GM21381 (cell line): ENCODE measurements around the gene SMIM28.
"Not testable (repeated sequence)": the region's sequence is repeated elsewhere in the genome, so short reads cannot be mapped to it uniquely, and the experiment has no call there.

Experiments
- ATAC-seq: cut with Tn5 transposase; IDR thresholded peaks from one replicate; pipeline ENCODE4 v1.9.1; 2021; ENCODE audit warnings: mild to moderate bottlenecking, moderate library complexity; ENCODE audit not compliant: unreplicated experiment

Gene SMIM28

DNA sequence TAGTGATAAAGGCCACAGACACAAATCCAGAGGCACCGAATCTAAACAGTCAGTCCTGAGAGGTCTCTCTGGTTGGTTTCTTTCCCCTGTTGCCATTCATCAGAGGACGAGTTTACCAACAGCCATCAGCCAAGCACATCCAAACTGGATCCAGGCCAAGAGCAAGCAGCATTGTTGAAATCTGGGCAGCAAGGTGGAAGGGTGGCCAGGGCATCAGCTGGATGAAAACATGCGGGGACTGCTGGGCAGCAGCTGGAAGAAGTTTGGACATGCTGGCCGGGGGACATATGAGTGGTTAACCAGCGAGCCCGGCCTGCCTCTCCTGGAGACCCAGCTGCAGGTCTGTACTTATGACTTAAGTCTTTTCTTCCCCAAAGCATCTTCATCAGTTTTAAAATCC is at the start of gene SMIM28:
Gene SMIM28, plus strand, starts transcription at position 62 of the 400 bp plus-strand sequence. Its CDS starts 168 bp downstream, at position 230.
- no peak for ATAC-seq

DNA sequence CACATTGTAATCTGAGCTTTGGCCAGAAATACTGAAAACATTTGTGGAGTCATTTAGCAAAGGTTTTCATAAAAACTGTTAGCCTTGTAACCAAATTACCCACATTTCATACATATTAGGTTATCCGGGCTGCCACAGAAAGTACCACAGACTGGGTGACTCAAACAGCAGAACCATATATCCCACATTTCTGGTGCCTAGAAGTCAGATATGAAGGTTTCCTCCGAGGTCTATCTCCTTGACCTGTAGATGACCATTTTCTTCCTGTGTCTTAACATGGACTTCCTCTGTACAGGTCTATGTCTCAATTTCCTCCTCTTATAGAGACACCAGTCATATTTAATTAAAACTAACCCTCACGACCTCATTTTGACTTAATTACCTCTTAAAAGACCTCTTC is 49.5 kb upstream of the SMIM28 start:
- ATAC-seq, result no peak

DNA sequence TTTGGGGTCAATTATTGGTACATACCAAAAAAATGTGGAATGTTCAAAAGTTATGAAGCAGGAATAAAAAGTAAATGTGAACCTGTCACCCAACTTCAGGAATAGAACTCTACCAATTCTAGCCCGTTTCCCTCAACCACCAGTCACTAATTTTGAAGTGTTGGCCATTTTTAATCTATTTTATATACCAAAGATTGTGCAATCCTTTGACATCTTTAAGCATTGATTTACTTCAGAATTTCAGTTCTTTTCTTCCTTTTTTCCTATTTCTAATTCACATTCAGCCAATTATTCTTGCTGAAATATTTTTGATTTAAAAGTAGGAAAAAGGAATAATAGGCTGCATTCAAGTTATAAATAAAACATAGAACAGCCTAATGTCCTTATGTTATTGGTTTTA is 46.9 kb upstream of the SMIM28 start:
- ATAC-seq, result no peak

DNA sequence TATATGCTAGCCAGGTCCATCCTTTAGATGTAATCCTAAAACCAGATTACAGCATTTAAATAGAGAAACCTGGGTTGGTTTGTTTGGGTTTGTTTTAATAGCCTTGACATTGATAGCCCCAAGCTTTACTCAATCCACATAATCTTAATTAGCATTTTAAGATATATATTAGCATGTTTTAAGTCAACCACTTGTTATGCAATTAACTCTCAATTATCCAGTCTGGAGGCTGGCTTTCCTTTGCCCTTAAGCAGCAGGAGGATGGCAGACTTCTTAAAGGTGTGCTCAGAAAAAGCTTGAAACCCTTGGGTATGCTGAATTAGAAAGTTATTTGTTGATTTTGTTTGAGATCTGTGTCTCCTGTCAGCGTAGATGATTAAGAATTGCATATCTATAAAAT is 46.3 kb upstream of the SMIM28 start:
- ATAC-seq, result no peak

DNA sequence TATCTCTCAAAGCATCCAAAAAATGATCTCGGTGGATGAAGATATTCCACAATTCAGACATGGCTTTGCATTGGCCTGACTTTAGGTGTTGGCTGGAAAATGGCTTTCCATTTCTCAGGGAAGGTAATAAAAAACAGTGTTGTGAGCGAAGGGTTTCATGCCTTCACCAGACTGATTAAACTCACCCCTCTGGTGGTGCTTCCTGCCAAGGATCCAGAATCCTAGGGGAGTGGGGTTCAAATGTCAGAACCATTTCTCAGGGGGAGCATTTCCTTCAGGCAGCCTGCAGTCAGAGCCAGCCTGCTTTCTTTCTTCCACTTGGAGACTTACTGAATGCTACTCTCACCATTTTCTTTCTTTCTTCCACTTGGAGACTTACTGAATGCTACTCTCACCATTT is 45.7 kb upstream of the SMIM28 start:
- ATAC-seq, result no peak

DNA sequence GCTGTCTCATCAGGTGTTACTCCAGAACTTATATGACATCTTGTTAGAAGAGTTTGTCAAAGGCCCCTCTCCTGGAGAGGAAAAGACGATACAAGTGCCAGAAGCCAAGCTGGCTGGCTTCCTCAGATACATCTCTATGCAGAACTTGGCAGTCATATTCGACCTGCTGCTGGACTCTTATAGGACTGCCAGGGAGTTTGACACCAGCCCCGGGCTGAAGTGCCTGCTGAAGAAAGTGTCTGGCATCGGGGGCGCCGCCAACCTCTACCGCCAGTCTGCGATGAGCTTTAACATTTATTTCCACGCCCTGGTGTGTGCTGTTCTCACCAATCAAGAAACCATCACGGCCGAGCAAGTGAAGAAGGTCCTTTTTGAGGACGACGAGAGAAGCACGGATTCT is 43.7 kb upstream of the SMIM28 start:
- ATAC-seq, result no peak

DNA sequence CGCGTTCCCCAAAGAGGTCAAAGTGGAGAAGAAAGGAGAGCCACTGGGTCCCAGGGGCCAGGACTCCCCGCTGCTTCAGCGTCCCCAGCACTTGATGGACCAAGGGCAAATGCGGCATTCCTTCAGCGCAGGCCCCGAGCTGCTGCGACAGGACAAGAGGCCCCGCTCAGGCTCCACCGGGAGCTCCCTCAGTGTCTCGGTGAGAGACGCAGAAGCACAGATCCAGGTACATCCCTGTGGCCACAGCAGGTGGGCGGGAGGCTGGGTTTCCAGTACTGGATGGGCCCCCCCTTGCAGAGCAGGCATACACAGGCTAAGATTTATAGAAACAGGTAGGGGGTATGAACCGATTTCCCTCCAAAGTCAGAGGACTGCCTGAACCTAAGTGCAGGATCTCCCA is 42.7 kb upstream of the SMIM28 start:
- no peak for ATAC-seq

DNA sequence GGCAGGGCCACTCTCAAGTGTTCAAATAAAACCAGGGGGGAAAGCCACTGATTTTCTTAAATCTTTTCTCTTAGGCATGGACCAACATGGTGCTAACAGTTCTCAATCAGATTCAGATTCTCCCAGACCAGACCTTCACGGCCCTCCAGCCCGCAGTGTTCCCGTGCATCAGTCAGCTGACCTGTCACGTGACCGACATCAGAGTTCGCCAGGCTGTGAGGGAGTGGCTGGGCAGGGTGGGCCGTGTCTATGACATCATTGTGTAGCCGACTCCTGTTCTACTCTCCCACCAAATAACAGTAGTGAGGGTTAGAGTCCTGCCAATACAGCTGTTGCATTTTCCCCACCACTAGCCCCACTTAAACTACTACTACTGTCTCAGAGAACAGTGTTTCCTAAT is 41.5 kb upstream of the SMIM28 start:
- ATAC-seq, result no peak

DNA sequence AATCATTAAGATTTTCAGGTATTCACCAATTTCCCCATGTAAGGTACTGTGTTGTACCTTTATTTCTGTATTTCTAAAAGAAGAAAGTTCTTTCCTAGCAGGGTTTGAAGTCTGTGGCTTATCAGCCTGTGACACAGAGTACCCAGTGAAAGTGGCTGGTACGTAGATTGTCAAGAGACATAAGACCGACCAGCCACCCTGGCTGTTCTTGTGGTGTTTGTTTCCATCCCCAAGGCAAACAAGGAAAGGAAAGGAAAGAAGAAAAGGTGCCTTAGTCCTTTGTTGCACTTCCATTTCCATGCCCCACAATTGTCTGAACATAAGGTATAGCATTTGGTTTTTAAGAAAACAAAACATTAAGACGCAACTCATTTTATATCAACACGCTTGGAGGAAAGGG is 40.6 kb upstream of the SMIM28 start:
- no peak for ATAC-seq

DNA sequence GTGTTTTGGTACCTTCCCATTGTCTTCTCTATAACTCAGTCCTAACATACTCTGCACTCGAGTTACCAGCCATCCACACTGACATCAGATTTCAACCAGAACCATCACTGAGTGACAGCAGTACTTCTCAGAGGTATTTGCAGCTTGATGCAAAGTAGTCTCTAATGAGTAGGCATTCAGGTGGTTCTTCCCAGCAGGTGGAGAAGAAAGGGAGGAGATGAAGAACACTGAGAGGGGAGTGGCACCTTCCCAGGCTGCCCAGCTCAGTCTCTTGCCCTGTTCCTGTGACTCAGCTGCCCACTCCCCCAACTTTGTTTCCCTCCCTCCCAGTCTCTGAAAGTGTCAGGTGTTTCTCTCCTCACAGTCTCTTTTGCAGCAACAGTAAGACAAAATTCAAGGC is 38.7 kb upstream of the SMIM28 start:
- no peak for ATAC-seq

DNA sequence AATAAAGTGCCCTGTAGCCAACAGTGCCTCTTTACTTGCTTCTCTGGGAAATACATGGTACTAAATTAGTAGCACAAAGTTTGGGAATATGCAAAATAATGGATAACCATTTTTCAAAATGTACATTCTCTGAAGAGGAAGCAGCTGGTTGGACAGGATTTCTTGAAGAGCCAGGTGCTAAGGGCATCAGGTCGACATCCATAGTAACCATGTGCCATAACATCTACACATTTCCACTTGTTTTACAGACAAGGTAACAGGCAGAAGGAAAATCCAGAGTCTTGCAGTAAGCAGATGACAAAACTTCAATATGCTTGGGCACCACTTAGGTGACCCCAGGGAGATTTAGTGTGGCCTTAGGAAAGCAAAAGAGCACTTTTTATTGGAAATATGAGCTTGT is 36.5 kb upstream of the SMIM28 start:
- ATAC-seq, result no peak

DNA sequence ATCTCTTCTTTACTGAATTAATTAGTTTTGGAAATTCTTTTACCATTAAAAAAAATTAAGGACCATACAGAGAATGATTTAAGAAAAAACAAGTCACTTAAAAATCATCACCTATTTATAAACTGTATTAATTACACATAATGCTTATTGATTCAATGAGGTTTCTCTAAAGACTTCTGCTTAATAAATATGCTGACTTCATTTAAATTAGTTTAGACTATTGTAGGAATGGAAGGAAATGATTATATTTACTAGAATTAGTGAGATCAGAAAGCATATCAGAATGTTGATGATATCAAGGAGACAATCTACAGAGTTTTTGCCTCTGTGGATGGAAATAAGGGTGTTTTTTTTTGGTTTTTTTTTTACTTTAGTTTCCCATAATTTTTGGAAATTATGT is 34.6 kb upstream of the SMIM28 start:
- no peak for ATAC-seq

DNA sequence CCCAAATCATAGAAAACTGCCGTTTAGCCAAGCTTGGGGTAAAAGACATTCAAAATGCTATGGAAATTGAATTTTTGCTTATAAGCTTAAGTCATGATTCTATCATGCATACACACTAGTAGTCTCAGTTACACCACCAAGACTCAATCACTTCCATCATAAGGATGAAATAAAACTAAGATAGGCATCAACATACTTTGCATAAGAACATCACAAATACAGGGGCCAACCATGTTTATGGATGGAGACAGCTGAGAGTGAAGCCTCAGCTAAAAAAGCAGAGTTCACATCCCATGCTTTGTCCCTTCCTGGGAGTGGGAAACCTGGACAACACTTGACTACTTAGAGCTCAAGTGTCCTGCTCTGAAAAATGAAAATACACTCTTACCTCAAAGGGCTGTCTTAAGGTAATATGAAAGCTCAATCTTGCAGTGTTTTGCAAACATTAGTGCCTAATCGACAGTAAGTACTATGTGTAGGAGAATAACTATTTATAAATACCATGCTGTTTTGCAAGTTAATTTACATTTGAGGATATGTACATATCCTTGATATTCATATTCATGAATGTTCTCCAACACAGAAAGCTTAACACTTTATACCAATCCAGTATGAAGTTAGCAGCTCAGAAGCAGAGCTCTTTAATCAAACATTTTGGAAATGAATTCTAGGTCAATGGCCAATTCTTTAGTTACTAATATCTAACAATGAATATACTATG is 32.0 kb upstream of the SMIM28 start:
- ATAC-seq, result no peak

DNA sequence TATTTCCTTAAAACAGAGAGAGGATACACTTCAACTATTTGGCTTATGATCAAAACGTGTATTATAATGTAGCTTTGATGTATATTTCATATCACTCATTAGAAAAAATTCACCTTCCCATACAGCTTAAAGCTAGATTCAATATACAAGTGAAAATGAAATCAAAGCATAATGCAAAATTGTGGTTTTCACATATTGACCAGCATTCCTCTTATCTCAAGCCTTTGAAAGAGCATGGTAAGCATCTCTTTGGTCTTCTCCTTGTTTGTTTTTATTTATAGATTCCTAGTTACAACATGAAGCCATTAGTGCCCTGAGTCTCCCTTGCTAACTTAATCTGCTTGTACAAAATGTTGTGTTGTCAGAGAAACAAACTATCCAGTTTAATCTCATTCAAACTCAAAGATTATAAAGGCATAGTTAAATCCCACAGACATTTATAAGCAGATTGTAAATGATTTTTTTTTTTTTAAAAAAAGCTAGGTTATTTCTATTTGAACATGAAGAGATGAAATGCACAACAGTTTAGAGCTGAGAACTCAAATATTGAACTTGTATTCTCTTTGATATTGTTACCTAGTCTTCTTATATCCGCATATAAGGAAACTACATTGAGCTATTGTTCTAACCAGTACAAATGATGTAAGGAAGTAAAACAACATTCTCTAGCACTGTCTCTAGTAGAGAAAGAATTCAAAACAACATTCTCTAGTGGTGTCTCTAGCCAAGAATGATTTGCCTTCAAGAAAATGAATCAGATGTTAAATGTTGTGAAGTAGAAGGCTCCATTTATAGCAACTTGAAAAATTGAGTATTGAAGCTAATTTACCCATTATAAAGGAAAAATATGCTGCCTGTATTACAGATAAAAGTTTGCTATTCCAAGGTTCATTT is 31.2 kb upstream of the SMIM28 start:
- ATAC-seq, result no peak

DNA sequence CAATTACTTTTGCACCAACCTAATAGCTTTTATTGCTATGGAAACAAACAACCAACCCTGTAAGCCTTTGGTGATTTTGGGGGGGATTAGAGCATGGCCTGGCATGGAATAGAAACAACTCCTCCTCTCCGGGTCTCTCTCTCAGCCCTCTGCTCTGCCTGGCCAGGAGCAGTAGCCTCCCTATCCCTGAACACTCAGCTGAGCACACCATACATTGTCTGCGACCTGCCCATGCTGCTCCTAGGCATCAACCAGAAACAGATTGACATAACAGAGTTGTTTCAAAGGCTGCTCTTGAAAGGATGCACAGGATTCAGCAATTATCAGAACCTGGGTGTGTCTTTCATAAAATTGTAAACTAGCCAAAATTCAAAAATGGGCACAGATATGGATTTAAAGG is 29.8 kb upstream of the SMIM28 start:
- ATAC-seq, result no peak

DNA sequence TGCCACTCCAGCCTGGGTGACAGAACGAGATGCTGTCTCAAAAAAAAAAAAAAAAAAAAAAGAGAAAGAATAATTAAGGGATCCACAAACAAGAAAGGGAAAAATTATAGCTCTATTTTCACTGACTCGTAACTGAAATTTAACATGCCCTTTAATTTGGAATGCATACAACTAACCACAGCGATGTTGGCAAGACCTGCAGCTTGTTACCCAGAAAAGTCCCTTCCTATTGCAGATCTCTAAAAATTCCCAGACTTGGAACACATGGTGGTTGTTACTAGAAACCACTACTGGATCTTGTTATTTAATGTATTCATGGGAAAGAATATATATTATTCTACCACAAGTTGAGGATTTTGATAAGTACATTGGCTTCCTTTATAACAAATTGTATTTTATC is 27.8 kb upstream of the SMIM28 start:
- ATAC-seq, result no peak

DNA sequence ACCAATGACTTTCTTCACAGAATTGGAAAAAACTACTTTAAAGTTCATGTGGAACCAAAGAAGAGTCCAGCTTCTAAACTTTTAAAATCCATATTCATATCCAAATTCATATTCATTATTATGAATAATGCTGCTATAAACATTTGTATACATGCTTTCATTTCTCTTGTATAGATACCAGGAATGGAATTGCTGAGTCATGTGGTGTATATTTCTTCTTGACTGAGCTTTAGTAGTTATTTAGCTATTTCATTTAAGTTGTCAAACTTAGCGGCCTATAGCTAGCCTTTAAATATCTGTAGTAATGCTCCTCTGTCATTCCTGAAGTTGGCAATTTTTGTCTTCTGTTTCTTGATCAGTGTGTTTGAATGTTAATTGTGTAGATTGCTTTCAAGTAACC is 19.8 kb upstream of the SMIM28 start:
- no peak for ATAC-seq

DNA sequence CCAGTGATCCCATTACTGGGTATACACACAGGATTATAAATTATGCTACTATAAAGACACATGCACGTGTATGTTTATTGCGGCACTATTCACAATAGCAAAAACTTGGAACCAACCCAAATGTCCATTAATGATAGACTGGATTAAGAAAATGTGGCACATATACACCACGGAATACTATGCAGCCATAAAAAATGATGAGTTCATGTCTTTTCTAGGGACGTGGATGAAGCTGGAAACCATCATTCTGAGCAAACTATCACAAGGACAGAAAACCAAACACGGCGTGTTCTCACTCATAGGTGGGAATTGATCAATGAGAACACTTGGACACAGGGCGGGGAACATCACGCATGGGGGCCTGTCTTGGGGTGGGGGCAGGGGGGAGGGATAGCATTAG is 9.0 kb upstream of the SMIM28 start:
- not testable (repeated sequence) for ATAC-seq

DNA sequence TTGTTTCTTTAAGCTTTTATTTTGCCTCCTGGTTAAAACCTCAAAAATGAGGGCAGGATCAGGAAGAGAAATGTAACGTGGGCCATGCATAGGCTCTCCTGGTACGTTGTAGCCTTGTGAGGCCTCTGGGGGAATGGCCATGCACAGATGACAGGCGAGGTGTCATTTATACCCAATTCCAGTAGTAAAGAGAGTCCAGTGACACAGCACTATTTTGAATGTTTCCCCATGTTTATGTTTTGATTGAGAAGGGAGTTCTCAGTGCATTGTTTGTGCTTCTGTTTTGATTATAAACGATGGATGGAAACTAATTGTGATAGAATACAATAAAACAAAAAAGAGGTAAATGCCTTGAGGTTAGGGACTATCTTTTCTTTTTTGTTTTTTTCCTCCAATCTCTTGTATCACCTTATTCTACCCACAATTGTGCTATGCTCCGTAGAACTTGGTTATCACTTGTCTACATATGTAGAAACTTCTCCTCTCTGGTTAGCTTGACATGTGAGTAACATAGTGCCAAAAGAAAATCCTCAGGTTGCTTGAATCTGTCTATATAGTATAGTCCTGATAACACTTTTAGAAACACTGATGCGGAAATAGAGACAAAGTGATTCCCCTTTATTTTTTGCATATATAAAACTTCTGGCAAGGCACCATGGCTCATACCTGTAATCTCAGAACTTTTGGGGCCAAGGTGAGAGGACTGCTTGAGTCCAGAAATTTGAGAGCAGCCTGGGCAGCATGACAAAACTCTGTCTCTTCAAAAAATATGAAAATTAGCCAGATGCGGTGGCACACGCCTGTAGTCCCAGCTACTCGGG is 6.9 kb upstream of the SMIM28 start:
- ATAC-seq, result no peak

DNA sequence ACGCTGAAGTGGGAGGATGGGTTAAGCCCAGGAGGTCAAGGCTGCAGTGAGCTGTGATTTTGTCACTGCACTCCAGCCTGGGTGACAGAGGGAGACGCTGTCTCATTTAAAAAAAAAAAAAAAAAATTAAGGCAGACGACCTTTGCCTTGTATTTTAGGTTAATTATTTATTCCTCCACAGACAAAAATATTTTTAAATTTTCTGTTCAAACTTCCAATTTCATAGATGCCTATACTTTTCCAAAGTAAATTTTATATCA is 6.3 kb upstream of the SMIM28 start:
- ATAC-seq, result no peak

DNA sequence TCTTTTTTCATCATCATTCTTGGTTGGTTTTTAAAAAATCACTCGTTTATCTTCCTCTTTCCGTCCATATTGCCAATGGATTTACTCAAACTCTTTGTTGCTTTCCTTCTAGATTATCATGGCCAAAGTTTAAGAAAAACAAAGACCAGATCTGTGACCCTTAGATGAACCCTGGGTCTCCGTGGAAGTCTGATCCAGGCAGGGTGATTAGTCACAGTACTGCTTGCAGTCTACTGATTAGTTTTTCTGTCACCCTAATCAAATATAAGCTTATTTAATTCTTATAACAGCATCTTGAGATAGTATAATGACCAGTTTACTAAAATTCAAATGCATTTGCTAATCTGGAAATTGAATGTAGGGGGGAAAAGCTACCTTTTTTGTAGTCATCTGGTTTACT is 6.0 kb upstream of the SMIM28 start:
- no peak for ATAC-seq
